T1000 (cell line): ENCODE measurements around the gene ECI1.
"Not testable (repeated sequence)": the region's sequence is repeated elsewhere in the genome, so short reads cannot be mapped to it uniquely, and the experiment has no call there.

Experiments used
- DNase-seq: peaks from one replicate; lab custom pipeline; 2025; ENCODE audit warnings: mixed read lengths; lab: John Stamatoyannopoulos, UW

ECI1 gene

DNA sequence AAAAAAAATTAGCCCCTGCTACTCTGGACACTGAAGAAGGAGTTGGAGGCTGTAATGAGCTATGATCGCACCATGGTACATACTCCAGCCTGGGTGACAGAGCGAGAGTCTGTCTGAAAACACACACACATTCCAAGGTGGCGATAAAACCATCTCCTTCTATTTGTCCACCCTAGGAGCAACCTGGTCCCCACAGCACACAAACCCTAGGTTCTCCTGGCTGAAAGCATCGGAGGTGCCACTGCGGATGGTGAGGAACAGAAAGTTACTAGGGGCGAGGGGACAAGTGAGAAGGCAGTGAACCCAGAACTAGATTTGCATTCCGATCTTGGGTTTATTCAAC is 1.4 kb upstream of the ECI1 start:
- DNase-seq: no peak

- no peak for DNase-seq
Measured at GRCh38 chr16:2250652-2251295, 613 bp downstream of the ECI1 start.

GRCh38 chr16:2246301-2246885 is 5.0 kb downstream of the ECI1 start:
- no peak for DNase-seq

DNA sequence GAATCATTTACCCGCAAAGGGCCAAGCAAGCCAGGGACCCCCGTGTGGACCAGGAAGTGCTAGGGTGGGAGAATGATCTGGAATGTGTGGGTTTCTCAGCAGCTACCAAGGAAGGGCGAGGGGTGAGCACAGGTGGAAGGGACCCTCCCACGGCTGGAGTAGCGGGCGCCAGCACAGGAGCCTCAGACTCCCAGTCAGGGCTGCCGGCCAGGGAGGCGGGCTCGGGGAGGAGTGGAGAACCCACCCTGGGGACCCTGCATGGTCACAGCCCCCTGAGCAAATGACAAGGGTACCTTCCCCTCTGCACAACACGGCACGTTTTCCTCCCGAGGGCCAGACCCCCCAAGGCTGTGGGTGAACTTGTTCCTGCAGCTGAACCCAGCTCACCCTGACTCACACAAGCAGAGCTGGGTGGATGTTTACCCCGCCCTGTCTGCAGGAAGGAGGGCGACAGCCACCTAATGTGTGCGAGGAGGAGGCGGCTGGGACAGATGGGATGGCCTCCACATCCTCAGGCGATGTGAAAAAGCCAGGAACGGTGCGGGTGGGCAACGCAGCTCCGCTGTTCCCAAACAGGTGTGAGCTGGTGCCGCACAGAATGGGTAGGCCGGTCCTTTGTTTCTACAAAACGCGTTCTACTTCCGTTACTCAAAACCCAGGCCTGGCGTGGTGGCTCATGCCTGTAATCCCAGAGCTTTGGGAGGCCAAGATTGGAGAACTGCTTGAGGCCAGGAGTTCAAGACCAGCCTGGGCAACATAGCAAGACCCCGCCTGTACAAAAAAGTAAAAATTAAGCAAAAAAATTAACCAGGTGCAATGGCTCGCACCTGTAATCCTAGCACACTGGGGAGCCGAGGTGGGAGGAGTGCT is 6.2 kb downstream of the ECI1 start:
- no peak for DNase-seq

DNA sequence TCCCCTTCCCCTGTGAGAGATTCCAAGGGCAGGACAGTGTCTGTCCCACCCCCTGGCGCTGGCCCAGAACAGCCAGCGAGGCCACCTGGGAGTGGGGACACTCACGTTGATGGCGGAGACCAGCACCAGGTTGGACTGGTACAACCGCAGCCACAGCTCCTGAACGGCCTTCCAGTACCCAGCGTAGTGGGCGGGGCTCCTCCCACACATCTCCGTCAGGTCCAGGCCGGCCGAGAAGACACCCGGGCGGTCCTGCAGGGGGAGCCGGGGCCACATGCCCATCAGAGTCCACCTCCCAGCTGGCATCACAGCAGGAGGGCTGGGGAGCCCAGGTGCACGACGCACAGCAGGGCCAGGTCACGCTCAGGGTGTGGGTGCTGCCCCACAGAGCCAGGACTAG is 7.1 kb downstream of the ECI1 start:
- DNase-seq: no peak

GRCh38 chr16:2243781-2244180 is 7.6 kb downstream of the ECI1 start:
- DNase-seq: no peak

DNA sequence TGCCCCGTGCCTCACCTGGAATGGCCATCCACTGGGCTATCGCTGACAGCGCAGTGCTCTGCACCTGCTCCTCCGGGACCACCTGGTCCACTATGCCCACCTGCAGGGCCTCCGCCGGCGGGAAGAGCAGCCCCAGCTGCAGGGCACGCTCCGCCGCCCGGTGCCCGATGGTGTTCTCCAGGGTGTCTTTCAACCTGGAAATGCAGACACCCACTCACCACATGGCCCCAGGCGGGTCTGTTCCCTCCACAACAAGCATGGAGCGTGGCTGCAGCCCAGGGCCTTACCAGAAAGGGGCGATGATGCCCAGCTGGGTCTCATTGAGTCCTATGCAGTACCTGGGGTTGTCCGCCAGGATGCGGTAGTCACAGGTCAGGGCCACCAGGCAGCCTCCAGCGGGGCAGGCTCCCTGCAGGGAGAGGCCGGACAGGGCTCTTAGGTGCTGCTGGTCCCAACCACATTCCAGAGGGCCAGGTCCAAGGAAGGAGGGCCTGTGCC is 8.3 kb downstream of the ECI1 start:
- no peak for DNase-seq

DNA sequence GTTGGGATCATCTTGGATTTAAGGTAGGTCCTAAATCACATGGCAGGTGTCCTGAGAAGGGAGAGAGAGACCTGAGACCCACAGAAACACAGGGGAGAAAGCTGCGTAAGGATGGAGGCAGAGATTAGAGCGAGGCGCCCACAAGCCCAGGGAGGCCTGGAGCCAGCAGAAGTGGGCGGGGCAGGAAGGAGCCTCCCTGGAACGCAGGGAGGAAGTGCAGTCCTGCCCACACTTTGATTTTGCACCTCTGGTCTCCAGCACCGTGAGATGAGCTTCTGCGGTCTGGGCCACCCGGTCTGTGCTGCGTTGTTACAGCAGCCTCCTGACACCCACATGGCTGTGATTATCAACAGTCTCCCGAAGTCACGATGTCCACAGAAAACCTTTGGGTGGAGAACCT is 8.8 kb downstream of the ECI1 start:
- no peak for DNase-seq

DNA sequence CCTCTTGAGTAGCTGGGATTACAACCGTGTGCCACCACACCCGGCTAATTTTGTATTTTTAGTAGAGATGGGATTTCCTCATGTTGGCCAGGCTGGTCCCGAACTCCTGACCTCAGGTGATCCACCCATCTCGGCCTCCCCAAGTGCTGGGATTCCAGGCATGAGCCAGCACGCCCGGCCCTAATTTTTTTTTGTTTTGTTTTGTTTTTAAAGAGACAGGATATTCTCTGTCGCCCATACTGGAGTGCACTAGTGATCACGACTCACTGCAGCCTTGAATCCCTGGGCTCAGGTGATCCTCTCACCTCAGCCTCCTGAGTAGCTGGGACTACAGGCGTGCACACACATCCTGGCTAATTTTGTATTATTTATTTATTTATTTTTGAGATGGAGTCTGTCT is 11.1 kb downstream of the ECI1 start:
- not testable (repeated sequence) for DNase-seq

GRCh38 chr16:2238838-2239675 is 12.3 kb downstream of the ECI1 start:
- no peak for DNase-seq

GRCh38 chr16:2238150-2238837 is 13.1 kb downstream of the ECI1 start:
- DNase-seq: no peak

GRCh38 chr16:2237493-2238149 is 13.8 kb downstream of the ECI1 start:
- no peak for DNase-seq

DNA sequence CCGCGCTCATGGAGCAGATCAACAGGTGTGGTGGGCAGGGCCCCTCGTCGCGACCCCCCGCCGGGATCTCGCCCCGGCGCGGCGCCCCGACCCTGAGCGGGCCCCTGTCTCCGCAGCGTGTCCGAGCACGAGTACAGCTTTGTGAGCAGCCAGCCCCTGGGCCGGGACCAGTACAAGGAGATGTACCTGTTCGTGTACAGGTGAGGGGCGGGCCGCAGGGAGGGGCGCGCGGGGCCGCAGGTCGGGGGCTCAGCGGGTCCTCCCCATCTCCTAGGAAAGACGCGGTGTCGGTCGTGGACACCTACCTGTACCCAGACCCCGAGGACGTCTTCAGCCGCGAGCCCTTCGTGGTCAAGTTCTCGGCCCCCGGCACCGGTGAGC is 14.3 kb downstream of the ECI1 start:
- no peak for DNase-seq

- DNase-seq: no peak
Measured at GRCh38 chr16:2236337-2237101, 14.9 kb downstream of the ECI1 start, which contains the start of gene DNASE1L2. Gene DNASE1L2 (plus strand): TSS chr16:2236444. CDS start chr16:2236817, 373 bp downstream.

- DNase-seq: no peak
Measured at GRCh38 chr16:2235695-2236336, 15.6 kb downstream of the ECI1 start.

DNA sequence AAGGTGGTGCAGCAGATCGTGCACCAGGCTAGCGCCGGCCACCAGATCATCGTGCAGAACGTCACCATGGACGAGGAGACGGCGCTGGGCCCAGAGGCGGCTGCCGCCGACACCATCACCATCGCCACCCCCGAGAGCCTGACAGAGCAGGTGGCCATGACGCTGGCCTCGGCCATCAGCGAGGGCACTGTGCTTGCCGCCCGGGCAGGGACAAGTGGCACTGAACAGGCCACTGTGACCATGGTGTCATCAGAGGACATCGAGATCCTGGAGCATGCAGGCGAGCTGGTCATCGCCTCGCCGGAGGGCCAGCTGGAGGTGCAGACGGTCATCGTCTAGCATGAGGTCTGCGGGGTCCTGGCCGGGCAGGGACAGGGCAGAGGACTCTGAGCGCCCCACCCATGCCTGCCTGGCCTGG is 16.1 kb downstream of the ECI1 start:
- no peak for DNase-seq

- DNase-seq: no peak
Measured at GRCh38 chr16:2234813-2235170, 16.6 kb downstream of the ECI1 start.

DNA sequence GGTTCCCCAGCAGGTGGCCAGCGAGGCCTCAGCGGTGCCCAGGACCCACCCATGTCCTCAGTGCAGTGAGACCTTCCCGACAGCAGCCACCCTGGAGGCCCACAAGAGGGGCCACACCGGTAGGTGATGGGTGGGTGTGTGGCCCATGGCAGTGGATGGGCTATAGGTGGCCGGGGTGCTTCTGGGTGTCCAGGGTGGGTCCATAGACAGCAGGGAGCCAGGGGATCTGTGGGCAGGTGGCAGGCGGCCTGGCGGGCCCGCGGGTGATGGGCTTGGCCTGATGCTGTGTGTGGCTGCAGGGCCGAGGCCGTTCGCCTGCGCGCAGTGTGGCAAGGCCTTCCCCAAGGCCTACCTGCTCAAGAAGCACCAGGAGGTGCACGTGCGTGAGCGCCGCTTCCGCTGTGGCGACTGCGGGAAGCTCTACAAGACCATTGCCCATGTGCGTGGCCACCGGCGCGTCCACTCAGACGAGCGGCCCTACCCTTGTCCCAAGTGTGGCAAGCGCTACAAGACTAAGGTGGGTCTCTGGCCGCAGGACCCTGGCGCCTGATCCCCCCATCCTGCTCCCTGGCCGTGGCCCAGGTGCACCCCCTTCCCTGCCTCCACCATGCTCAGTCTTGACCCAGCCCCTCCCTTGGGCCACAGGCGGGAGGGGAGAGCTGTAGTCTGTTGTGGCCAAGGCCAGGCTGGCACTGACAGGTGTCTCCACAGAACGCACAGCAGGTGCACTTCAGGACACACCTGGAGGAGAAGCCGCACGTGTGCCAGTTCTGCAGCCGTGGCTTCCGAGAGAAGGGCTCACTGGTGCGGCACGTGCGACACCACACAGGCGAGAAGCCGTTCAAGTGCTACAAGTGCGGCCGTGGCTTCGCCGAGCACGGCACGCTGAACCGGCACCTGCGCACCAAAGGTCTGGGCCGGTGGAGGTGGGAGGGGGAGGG is 17.2 kb downstream of the ECI1 start:
- no peak for DNase-seq
